CD4-positive, alpha-beta T cell (primary cell): Measurements from ENCODE around the gene TENT4A. TPM values are rescaled to one million over a fixed set of nuclear protein-coding genes. Genes with fewer than 3 reads are reported as not detected.

Experiments used
- ATAC-seq: fragments of 200-7000 bp; cut with Tn5 transposase; one replicate; pipeline ENCODE4 v1.10.0; 2022; ENCODE audit warnings: mild to moderate bottlenecking; ENCODE audit not compliant: poor library complexity
- CTCF ChIA-PET: fragments of 350-600 bp; sonication (Branson Sonifier 250); formaldehyde crosslinking; loops from one replicate; lab custom pipeline; 2021; ENCODE audit warnings: antibody characterized with exemption, inconsistent platforms; lab: Charles Lee
- POLR2A ChIA-PET: fragments of 350-600 bp; sonication (Branson Sonifier 250); formaldehyde crosslinking; loops from one replicate; lab custom pipeline; 2021; ENCODE audit warnings: antibody characterized with exemption, inconsistent platforms; lab: Charles Lee
- DNase-seq, 14 experiments: peaks; one replicate each; pipeline ENCODE4 v3.0.0-alpha.2; 2013 to 2020; ENCODE audit warnings: mixed read lengths in 2 of 14
- H3K27ac ChIP-seq, 2 donors: one replicate each; pipeline versions ENCODE4 v1.5.1 to v1.7.0; 2013; ENCODE audit warnings: low read length in 2 of 2, low read depth in 1 of 2, mild to moderate bottlenecking in 1 of 2
- H3K27me3 ChIP-seq, 2 experiments: 1 replicate in 1 of 2; 2 replicates in 1 of 2; pipeline versions ENCODE4 v1.6.1 to v1.7.0; 2013; ENCODE audit warnings: low read length in 2 of 2, control low read depth in 1 of 2, mild to moderate bottlenecking in 1 of 2, moderate library complexity in 1 of 2; ENCODE audit not compliant: insufficient read depth in 2 of 2, control insufficient read depth in 1 of 2
- H3K36me3 ChIP-seq: one replicate; pipeline ENCODE4 v1.6.1; 2013; ENCODE audit warnings: low read length, control low read depth; ENCODE audit not compliant: insufficient read depth
- H3K4me1 ChIP-seq: one replicate; pipeline ENCODE4 v1.6.1; 2013; ENCODE audit warnings: low read length, control low read depth; ENCODE audit not compliant: insufficient read depth
- H3K4me3 ChIP-seq: one replicate; pipeline ENCODE4 v1.5.1; 2013; ENCODE audit warnings: mild to moderate bottlenecking, low read length, moderate library complexity
- H3K9me3 ChIP-seq, 2 experiments: 1 replicate in 1 of 2; 2 replicates in 1 of 2; pipeline versions ENCODE4 v1.6.1 to v1.7.0; 2013; ENCODE audit warnings: low read length in 2 of 2, mild to moderate bottlenecking in 2 of 2, control low read depth in 1 of 2, moderate library complexity in 1 of 2; ENCODE audit not compliant: control insufficient read depth in 1 of 2, insufficient read depth in 1 of 2
- H3K27ac Mint-ChIP-seq: one replicate; pipeline ENCODE4 v1.8.0; 2020; ENCODE audit warnings: mixed read lengths
- H3K27me3 Mint-ChIP-seq: one replicate; pipeline ENCODE4 v1.8.0; 2021; ENCODE audit warnings: mixed read lengths
- H3K36me3 Mint-ChIP-seq: one replicate; pipeline ENCODE4 v1.8.0; 2021; ENCODE audit warnings: low read depth, mixed read lengths
- H3K4me1 Mint-ChIP-seq: one replicate; pipeline ENCODE4 v1.8.0; 2021; ENCODE audit warnings: low read depth, mixed read lengths
- H3K4me3 Mint-ChIP-seq: one replicate; pipeline ENCODE4 v1.8.0; 2020; ENCODE audit warnings: mild to moderate bottlenecking, mixed read lengths
- H3K9me3 Mint-ChIP-seq: one replicate; pipeline ENCODE4 v1.8.0; 2020; ENCODE audit warnings: mixed read lengths
- CTCF ChIP-seq: fragments of 200-600 bp; IDR thresholded peaks from one replicate; pipeline ENCODE4 v1.8.0; 2022; ENCODE audit warnings: antibody characterized with exemption, mild to moderate bottlenecking
- intact Hi-C, 2 experiments: fragments of 100-400 bp; cut with DNase I in 1 of 2; cut with micrococcal nuclease in 1 of 2; formaldehyde crosslinking; loops; one replicate each; pipeline versions ENCODE4 v1.15.1 to v1.9.0; 2023 to 2025; cut with DNase I, micrococcal nuclease
- total RNA-seq, 174 experiments: library from RNA in 2 of 174; stranded (reverse) in 2 of 174; gene quantifications; one replicate each; pipeline ENCODE4 v1.2.3 and lab custom pipeline; 2021 to 2026

The TENT4A gene
- total RNA-seq, 2 experiments from 2014 or later, result 49.2 to 51.9 TPM

DNA sequence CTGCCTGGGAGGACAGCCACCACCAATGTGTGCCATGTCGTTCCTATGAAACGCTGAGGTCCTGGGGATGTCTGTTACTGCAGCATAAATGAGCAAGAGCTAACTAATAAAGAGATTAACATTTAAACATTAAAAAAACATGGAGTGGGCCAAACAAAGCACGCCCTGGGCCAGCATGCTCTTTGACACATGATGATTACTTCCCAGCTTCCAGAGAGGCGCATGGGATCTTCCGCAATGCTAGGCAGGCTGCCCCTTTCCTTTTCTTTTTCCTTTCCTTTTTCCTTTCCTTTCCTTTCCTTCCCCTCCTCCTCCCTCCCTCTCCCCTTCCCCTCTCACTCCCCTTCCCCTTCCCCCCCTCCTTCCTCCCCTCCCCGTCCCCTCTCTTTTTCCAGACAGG lies 10.6 kb upstream of the TENT4A start:
- ChIA-PET POLR2A (no interaction called here), CTCF (no interaction called here)
- H3K27ac Mint-ChIP-seq, result no peak overlapping the region
- no peaks in the 10 kb centered on the region for H3K9me3 Mint-ChIP-seq
- no peak for DNase-seq
- no peak for TF ChIP-seq CTCF
- Histone ChIP-seq H3K27ac (no peak overlapping the region), H3K4me1 (no peaks in the 10 kb centered on the region), H3K9me3 (no peaks in the 10 kb centered on the region), H3K4me3 (no peak overlapping the region), H3K36me3 (no peaks in the 10 kb centered on the region), H3K27me3 (peaks cover 6 to 31% of the 10 kb centered on the region in 2 experiments)
- intact Hi-C loops, result no loop called here
- H3K36me3 Mint-ChIP-seq, result no peaks in the 10 kb centered on the region
- H3K27me3 Mint-ChIP-seq, result peaks cover 37% of the 10 kb centered on the region
- H3K4me1 Mint-ChIP-seq, result no peaks in the 10 kb centered on the region
- no peak for ATAC-seq
- no peak overlapping the region for H3K4me3 Mint-ChIP-seq

DNA sequence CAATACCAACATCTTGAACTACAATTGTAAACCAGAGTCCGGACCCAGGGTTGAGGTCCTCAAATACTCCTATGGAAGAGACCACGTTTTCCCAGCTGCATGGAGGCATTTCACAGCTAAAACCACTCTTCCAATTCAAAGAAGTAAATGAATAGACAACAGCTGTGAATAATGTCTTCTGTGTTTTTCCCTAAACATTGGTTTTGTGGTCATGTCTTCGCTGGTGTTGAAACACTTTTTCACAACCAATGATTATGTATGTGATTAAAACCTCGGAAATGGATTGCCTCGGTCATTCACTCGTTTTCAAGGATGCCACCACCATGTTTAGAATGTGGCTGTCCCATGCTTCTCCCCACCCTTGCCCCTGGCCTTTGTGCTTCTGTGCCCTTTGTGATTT lies 9.4 kb upstream of the TENT4A start:
- DNase-seq (no peak), ATAC-seq (no peak)
- no peaks in the 10 kb centered on the region for H3K36me3 Mint-ChIP-seq
- no peaks in the 10 kb centered on the region for H3K4me1 Mint-ChIP-seq
- POLR2A ChIA-PET, result no interaction called here
- no peak overlapping the region for H3K4me3 ChIP-seq
- CTCF ChIA-PET, result no interaction called here
- H3K27me3 ChIP-seq, result peaks cover 6 to 25% of the 10 kb centered on the region in 2 experiments
- no peaks in the 10 kb centered on the region for H3K36me3 ChIP-seq
- no peaks in the 10 kb centered on the region for H3K9me3 ChIP-seq
- no peak for TF ChIP-seq CTCF
- intact Hi-C loops, result no loop called here
- H3K27ac Mint-ChIP-seq, result no peak overlapping the region
- no peak overlapping the region for H3K27ac ChIP-seq
- H3K27me3 Mint-ChIP-seq, result peaks cover 26% of the 10 kb centered on the region
- H3K4me1 ChIP-seq, result no peaks in the 10 kb centered on the region
- H3K9me3 Mint-ChIP-seq, result no peaks in the 10 kb centered on the region
- H3K4me3 Mint-ChIP-seq, result no peak overlapping the region

- no peaks in the 10 kb centered on the region for H3K4me1 ChIP-seq
- H3K27me3 ChIP-seq, result peaks cover 6 to 19% of the 10 kb centered on the region in 2 experiments
- Mint-ChIP-seq H3K4me3 (no peak overlapping the region), H3K27me3 (peaks cover 23% of the 10 kb centered on the region), H3K27ac (no peak overlapping the region), H3K36me3 (no peaks in the 10 kb centered on the region), H3K9me3 (no peaks in the 10 kb centered on the region), H3K4me1 (no peaks in the 10 kb centered on the region)
- H3K9me3 ChIP-seq, result no peaks in the 10 kb centered on the region
- intact Hi-C loops, result no loop called here
- no peak for ATAC-seq
- no peak overlapping the region for H3K27ac ChIP-seq
- no peaks in the 10 kb centered on the region for H3K36me3 ChIP-seq
- POLR2A ChIA-PET, result no interaction called here
- no peak overlapping the region for H3K4me3 ChIP-seq
- CTCF ChIA-PET, result no interaction called here
- DNase-seq, result no peak
- no peak for TF ChIP-seq CTCF
Measured at GRCh38 chr5:6704361-6704851, 8.8 kb upstream of the TENT4A start.
